KMS-11 (cell line): Measurements from ENCODE around the gene PRG2.
"Not testable (repeated sequence)": the region's sequence is repeated elsewhere in the genome, so short reads cannot be mapped to it uniquely, and the experiment has no call there.

ENCODE experiments used
- H2AFZ ChIP-seq: fragments of 200-600 bp; sonication (generic); 2 replicates; pipeline ENCODE4 v1.6.1; 2016; ENCODE audit warnings: antibody characterized with exemption, mixed run types, low read depth
- H3K27ac ChIP-seq: fragments of 200-600 bp; sonication (generic); 2 replicates; pipeline ENCODE4 v1.6.1; 2016; ENCODE audit warnings: mild to moderate bottlenecking, mixed run types
- H3K27me3 ChIP-seq: fragments of 200-600 bp; sonication (generic); 2 replicates; pipeline ENCODE4 v1.6.1; 2017; ENCODE audit warnings: mild to moderate bottlenecking, low read depth, mixed run types, moderate library complexity; ENCODE audit not compliant: insufficient read depth
- H3K36me3 ChIP-seq: fragments of 200-600 bp; sonication (generic); 2 replicates; pipeline ENCODE4 v1.6.1; 2017; ENCODE audit warnings: mild to moderate bottlenecking, mixed run types; ENCODE audit not compliant: insufficient read depth
- H3K4me1 ChIP-seq: fragments of 200-600 bp; sonication (generic); 2 replicates; pipeline ENCODE4 v1.6.1; 2016; ENCODE audit warnings: mild to moderate bottlenecking, low read depth, mixed run types; ENCODE audit not compliant: poor library complexity, severe bottlenecking
- H3K4me2 ChIP-seq: fragments of 200-600 bp; sonication (generic); 2 replicates; pipeline ENCODE4 v1.7.0; 2016; ENCODE audit warnings: mild to moderate bottlenecking, mixed run types
- H3K4me3 ChIP-seq: fragments of 200-600 bp; sonication (generic); IDR thresholded peaks from 2 replicates; pipeline ENCODE4 v1.6.1; 2017; ENCODE audit warnings: low read depth, low read length, mixed read lengths; ENCODE audit not compliant: insufficient read depth
- H3K79me2 ChIP-seq: fragments of 200-600 bp; sonication (generic); 2 replicates; pipeline ENCODE4 v1.6.1; 2016; ENCODE audit warnings: low read depth, mixed run types; ENCODE audit not compliant: insufficient read depth
- H3K9ac ChIP-seq: fragments of 200-600 bp; sonication (generic); 2 replicates; pipeline ENCODE4 v1.6.1; 2016; ENCODE audit warnings: mild to moderate bottlenecking, mixed run types
- H4K20me1 ChIP-seq: fragments of 200-600 bp; sonication (generic); 2 replicates; pipeline ENCODE4 v1.6.1; 2016; ENCODE audit warnings: mild to moderate bottlenecking, mixed run types; ENCODE audit not compliant: insufficient read depth
- CTCF ChIP-seq: fragments of 200-600 bp; sonication (generic); conservative IDR thresholded peaks from 2 replicates; pipeline ENCODE4 v1.6.1; 2017; ENCODE audit warnings: low read depth, mild to moderate bottlenecking, antibody characterized with exemption, low read length, moderate library complexity, mixed read lengths

Gene PRG2

GRCh38 chr11:57368106-57368844, 22.2 kb downstream of the PRG2 start:
- Histone ChIP-seq H3K4me3 (no peak overlapping the region), H2AFZ (no peak overlapping the region), H3K9ac (no peak overlapping the region), H3K36me3 (no peaks in the 10 kb centered on the region), H4K20me1 (no peaks in the 10 kb centered on the region), H3K4me2 (no peak overlapping the region), H3K79me2 (no peaks in the 10 kb centered on the region), H3K27ac (no peak overlapping the region), H3K27me3 (no peaks in the 10 kb centered on the region), H3K4me1 (no peaks in the 10 kb centered on the region)
- TF ChIP-seq CTCF = no peak

GRCh38 chr11:57364851-57365660, 25.4 kb downstream of the PRG2 start:
- H3K27ac ChIP-seq = no peak overlapping the region
- H3K79me2 ChIP-seq = no peaks in the 10 kb centered on the region
- H2AFZ ChIP-seq = no peak overlapping the region
- no peaks in the 10 kb centered on the region for H3K27me3 ChIP-seq
- H3K4me1 ChIP-seq = no peaks in the 10 kb centered on the region
- no peak for TF ChIP-seq CTCF
- no peak overlapping the region for H3K9ac ChIP-seq
- H3K36me3 ChIP-seq = no peaks in the 10 kb centered on the region
- no peak overlapping the region for H3K4me2 ChIP-seq
- no peaks in the 10 kb centered on the region for H4K20me1 ChIP-seq
- H3K4me3 ChIP-seq = no peak overlapping the region

GRCh38 chr11:57363131-57364080, 27.0 kb downstream of the PRG2 start:
- H3K36me3 ChIP-seq = no peaks in the 10 kb centered on the region
- no peaks in the 10 kb centered on the region for H3K27me3 ChIP-seq
- H3K4me3 ChIP-seq = no peak overlapping the region
- no peaks in the 10 kb centered on the region for H3K79me2 ChIP-seq
- H3K4me1 ChIP-seq = no peaks in the 10 kb centered on the region
- H4K20me1 ChIP-seq = no peaks in the 10 kb centered on the region
- no peak overlapping the region for H2AFZ ChIP-seq
- TF ChIP-seq CTCF = no peak
- no peak overlapping the region for H3K9ac ChIP-seq
- H3K27ac ChIP-seq = no peak overlapping the region
- no peak overlapping the region for H3K4me2 ChIP-seq

- H3K4me1 ChIP-seq = no peaks in the 10 kb centered on the region
- TF ChIP-seq CTCF = no peak
- no peak overlapping the region for H2AFZ ChIP-seq
- no peak overlapping the region for H3K27ac ChIP-seq
- H3K79me2 ChIP-seq = no peaks in the 10 kb centered on the region
- H4K20me1 ChIP-seq = no peaks in the 10 kb centered on the region
- H3K27me3 ChIP-seq = no peaks in the 10 kb centered on the region
- no peak overlapping the region for H3K4me2 ChIP-seq
- no peak overlapping the region for H3K9ac ChIP-seq
- H3K36me3 ChIP-seq = no peaks in the 10 kb centered on the region
- H3K4me3 ChIP-seq = no peak overlapping the region
Observed at GRCh38 chr11:57361926-57362325, 28.5 kb downstream of the PRG2 start.

- H3K4me1 ChIP-seq, H3K36me3 ChIP-seq, H3K4me2 ChIP-seq, H2AFZ ChIP-seq, H4K20me1 ChIP-seq, H3K79me2 ChIP-seq, H3K27me3 ChIP-seq, H3K9ac ChIP-seq, H3K4me3 ChIP-seq, H3K27ac ChIP-seq: not testable (repeated sequence)
Observed at GRCh38 chr11:57361420-57361819, 29.0 kb downstream of the PRG2 start.
